Upper lobe of right lung (tissue), 1 donor: Measurements from ENCODE around the gene TNF. TPM values are rescaled to one million over a fixed set of nuclear protein-coding genes. Genes with fewer than 3 reads are reported as not detected.
A peak's percentile ranks its signal among the peaks of the same experiment; 100 is the strongest.

Experiments
- ATAC-seq: fragments of 200-7000 bp; cut with Tn5 transposase; one replicate; pipeline ENCODE4 v1.9.1; 2020; ENCODE audit warnings: mild to moderate bottlenecking, moderate library complexity
- DNase-seq: peaks from one replicate; pipeline ENCODE4 v3.0.0-alpha.2; 2020
- H3K27ac ChIP-seq: fragments of 200-600 bp; one replicate; pipeline ENCODE4 v1.8.0; 2022
- H3K27me3 ChIP-seq: fragments of 200-600 bp; one replicate; pipeline ENCODE4 v1.8.0; 2022; ENCODE audit warnings: mild to moderate bottlenecking
- H3K36me3 ChIP-seq: fragments of 200-600 bp; one replicate; pipeline ENCODE4 v1.8.0; 2022
- H3K4me1 ChIP-seq: fragments of 200-600 bp; one replicate; pipeline ENCODE4 v1.8.0; 2022
- H3K4me3 ChIP-seq: fragments of 200-600 bp; one replicate; pipeline ENCODE4 v1.8.0; 2022; ENCODE audit warnings: mild to moderate bottlenecking
- H3K9me3 ChIP-seq: fragments of 200-600 bp; one replicate; pipeline ENCODE4 v1.8.0; 2022
- intact Hi-C: fragments of 100-400 bp; cut with DNase I; formaldehyde crosslinking; loops from one replicate; pipeline ENCODE4 v1.11.0; 2022
- total RNA-seq: library from RNA; stranded (reverse); fragmentation: NEBNext Ultra II Directional; extraction: Animal tissue kit (Norgen Biotek cat#: 25700); gene quantifications from one replicate; pipeline ENCODE4 v1.2.1, GENCODE V29; 2021
- TF ChIP-seq, protein P1 (sequence below): fragments of 200-600 bp; IDR thresholded peaks from one replicate; pipeline ENCODE4 v1.8.0; 2022; ENCODE audit warnings: antibody characterized with exemption
- donor health status: DM: no; HTN: yes; CAD: no; lungs with severe emphysema.

TNF gene
- total RNA-seq, 1 donor from 2014 or later: 2.4 TPM

- no peak overlapping the region for H3K27ac ChIP-seq
- no peak for ATAC-seq
- no peak overlapping the region for H3K4me3 ChIP-seq
- DNase-seq: no peak
- H3K4me1 ChIP-seq: peaks cover 4% of the 10 kb centered on the region
- no peaks in the 10 kb centered on the region for H3K36me3 ChIP-seq
- intact Hi-C loops: no loop called here
- TF ChIP-seq, protein P1, sequence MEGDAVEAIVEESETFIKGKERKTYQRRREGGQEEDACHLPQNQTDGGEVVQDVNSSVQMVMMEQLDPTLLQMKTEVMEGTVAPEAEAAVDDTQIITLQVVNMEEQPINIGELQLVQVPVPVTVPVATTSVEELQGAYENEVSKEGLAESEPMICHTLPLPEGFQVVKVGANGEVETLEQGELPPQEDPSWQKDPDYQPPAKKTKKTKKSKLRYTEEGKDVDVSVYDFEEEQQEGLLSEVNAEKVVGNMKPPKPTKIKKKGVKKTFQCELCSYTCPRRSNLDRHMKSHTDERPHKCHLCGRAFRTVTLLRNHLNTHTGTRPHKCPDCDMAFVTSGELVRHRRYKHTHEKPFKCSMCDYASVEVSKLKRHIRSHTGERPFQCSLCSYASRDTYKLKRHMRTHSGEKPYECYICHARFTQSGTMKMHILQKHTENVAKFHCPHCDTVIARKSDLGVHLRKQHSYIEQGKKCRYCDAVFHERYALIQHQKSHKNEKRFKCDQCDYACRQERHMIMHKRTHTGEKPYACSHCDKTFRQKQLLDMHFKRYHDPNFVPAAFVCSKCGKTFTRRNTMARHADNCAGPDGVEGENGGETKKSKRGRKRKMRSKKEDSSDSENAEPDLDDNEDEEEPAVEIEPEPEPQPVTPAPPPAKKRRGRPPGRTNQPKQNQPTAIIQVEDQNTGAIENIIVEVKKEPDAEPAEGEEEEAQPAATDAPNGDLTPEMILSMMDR: no peak
- H3K9me3 ChIP-seq: no peaks in the 10 kb centered on the region
- no peaks in the 10 kb centered on the region for H3K27me3 ChIP-seq
Observed at GRCh38 chr6:31592396-31592771, 17.0 kb downstream of the TNF start.

DNA sequence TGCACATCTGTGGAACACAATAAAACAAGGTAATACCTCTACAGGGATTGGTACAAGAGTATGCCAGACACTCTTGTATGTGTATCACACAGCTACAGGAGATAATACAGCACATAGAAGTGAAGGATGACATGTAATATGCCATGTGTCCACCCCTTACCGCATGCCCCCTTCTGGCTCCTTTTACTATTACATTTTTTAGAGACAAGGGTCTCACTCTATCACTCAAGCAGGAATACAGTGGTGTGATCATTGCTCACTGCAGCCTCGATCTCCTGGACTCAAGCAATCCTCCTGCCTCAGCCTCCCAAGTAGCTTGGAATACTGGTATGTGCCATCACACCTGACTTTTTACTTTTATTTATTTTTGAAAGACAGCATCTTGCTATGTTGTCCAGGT is 21.6 kb downstream of the TNF start:
- H3K4me3 ChIP-seq: no peak overlapping the region

GRCh38 chr6:31607317-31607716 is 32.0 kb downstream of the TNF start:
- H3K4me3 ChIP-seq: no peak overlapping the region
- ATAC-seq: no peak

More for the DNA sequence above, 21.6 kb downstream of the TNF start:
- Histone ChIP-seq H3K36me3 (no peaks in the 10 kb centered on the region), H3K27ac (no peak overlapping the region), H3K27me3 (no peaks in the 10 kb centered on the region), H3K4me1 (no peaks in the 10 kb centered on the region), H3K9me3 (no peaks in the 10 kb centered on the region)
- DNase-seq: no peak
- intact Hi-C loops: loop anchor here (5.0 kb wide), 1 partner anchor 50 kb away; the partner anchor contains the start of genes ATP6V1G2 and NFKBIL1
- TF ChIP-seq, protein P1: peak; percentile 41
- ATAC-seq: peak; percentile 77

DNA sequence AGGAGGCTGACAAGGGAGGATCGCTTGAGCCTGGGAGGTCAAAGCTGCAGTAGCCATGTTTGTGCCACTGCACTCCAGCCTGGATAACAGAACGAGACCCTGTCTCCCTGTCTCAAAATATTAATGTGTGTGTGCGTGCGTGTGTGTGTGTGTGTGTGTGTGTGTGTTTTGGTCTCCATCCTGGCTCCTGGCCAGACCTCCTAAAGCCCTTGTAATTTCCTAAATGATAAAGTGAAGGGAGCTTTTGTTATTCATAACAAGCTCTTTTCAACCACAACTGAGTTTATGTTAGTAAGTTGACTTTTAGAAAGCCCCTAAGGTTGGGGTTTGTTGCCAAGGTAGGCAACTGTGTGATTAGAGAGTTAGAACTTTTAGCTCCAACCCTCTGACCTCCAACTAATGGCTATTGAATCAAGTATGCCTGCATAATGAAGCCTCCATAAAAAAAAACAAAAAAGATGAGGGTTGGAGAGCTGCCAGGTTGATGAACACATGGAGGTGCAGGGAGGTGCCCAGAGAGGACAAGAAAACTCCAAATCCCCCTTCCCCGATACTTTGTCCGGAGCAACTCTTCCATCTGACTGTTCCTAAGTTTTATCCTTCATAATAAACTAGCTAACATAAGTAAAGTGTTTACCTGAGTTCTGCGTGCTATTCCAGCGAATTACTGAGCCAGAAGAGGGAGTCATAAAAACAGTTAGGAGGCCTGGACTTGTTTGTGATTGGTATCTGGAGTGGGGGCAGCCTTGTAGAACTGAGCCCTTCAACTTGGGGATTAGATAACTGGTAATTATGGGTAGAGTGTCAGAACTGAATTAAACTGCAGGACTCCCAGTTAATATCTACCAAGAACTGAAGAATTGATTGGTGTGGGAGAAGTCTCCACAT is 34.4 kb downstream of the TNF start:
- intact Hi-C loops: no loop called here
- no peaks in the 10 kb centered on the region for H3K9me3 ChIP-seq
- H3K36me3 ChIP-seq: no peaks in the 10 kb centered on the region
- no peak overlapping the region for H3K4me3 ChIP-seq
- no peak overlapping the region for H3K27ac ChIP-seq
- ATAC-seq (no peak), DNase-seq (no peak)
- H3K4me1 ChIP-seq: no peaks in the 10 kb centered on the region
- no peaks in the 10 kb centered on the region for H3K27me3 ChIP-seq
- TF ChIP-seq, protein P1: no peak

More at GRCh38 chr6:31607317-31607716, 32.0 kb downstream of the TNF start:
- Histone ChIP-seq H3K27me3 (no peaks in the 10 kb centered on the region), H3K36me3 (no peaks in the 10 kb centered on the region), H3K4me1 (no peaks in the 10 kb centered on the region), H3K9me3 (no peaks in the 10 kb centered on the region), H3K27ac (no peak overlapping the region)
- intact Hi-C loops: no loop called here
- TF ChIP-seq, protein P1: no peak
- DNase-seq: no peak

DNA sequence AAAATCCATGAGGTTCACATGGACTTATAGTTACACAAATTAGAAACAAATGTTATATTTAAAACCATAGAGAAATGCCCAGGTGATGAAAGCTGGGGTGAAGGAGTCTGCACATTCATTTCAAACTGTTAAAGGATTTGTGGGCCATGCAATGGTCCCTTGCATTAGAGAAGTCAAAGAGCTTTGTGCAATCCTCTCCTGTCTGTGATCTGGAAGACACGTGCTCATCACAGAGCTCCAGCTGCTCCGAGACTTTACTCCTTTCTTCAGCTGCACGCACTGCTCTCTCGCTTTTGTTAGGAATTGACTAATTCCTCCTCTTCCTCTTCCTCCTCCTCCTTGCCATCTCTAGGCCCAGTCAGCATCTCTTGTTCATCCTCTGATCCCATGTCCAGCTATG is 35.6 kb downstream of the TNF start:
- Histone ChIP-seq H3K27me3 (no peaks in the 10 kb centered on the region), H3K4me1 (no peaks in the 10 kb centered on the region), H3K4me3 (no peak overlapping the region), H3K9me3 (no peaks in the 10 kb centered on the region), H3K27ac (no peak overlapping the region), H3K36me3 (no peaks in the 10 kb centered on the region)
- TF ChIP-seq, protein P1: no peak
- DNase-seq (no peak), ATAC-seq (no peak)
- intact Hi-C loops: no loop called here
